Colonic mucosa (tissue), 4 donors: ENCODE results near the gene SLC35G6. TPM values are rescaled to one million over a fixed set of nuclear protein-coding genes. Genes with fewer than 3 reads are reported as not detected.
A peak's percentile ranks its signal among the peaks of the same experiment; 100 is the strongest.
"Not testable (repeated sequence)": the region's sequence is repeated elsewhere in the genome, so short reads cannot be mapped to it uniquely, and the experiment has no call there.

Experiments used
- DNase-seq: peaks from one replicate; pipeline ENCODE4 v3.0.0-alpha.2; 2020
- H3K27ac ChIP-seq: fragments of 200-600 bp; one replicate; pipeline ENCODE4 v1.8.0; 2021
- H3K27me3 ChIP-seq: fragments of 200-600 bp; one replicate; pipeline ENCODE4 v1.8.0; 2021
- H3K36me3 ChIP-seq: fragments of 200-600 bp; one replicate; pipeline ENCODE4 v1.8.0; 2021
- H3K4me1 ChIP-seq: fragments of 200-600 bp; one replicate; pipeline ENCODE4 v1.8.0; 2021; ENCODE audit warnings: mild to moderate bottlenecking
- H3K4me3 ChIP-seq: fragments of 200-600 bp; one replicate; pipeline ENCODE4 v1.8.0; 2021
- H3K9ac ChIP-seq, 2 donors: one replicate each; pipeline ENCODE4 v1.7.0; 2013; ENCODE audit warnings: control low read depth in 2 of 2, low read depth in 2 of 2, low read length in 2 of 2
- H3K9me3 ChIP-seq: fragments of 200-600 bp; one replicate; pipeline ENCODE4 v1.8.0; 2021
- intact Hi-C: fragments of 100-400 bp; cut with DNase I; formaldehyde crosslinking; loops from one replicate; pipeline ENCODE4 v1.14.1; 2022
- total RNA-seq, 2 donors: library from RNA; stranded (reverse); fragmentation: NEBNext Ultra II Directional in 1 of 2; extraction: Animal tissue kit (Norgen Biotek cat#: 25700) in 1 of 2; gene quantifications; one replicate each; pipeline ENCODE4 v1.2.1, GENCODE V29; 2021
- TF ChIP-seq, protein P1 (sequence below): fragments of 200-600 bp; IDR thresholded peaks from one replicate; pipeline ENCODE4 v1.8.0; 2022; ENCODE audit warnings: antibody characterized with exemption, mild to moderate bottlenecking
- donor health status: healthy.
- donor health status: DM: no; HTN: no; CAD: no.
- donor health status: DM: no; HTN: no; CAD: no.

Gene SLC35G6
- total RNA-seq, 2 donors from 2014 or later = not detected

DNA sequence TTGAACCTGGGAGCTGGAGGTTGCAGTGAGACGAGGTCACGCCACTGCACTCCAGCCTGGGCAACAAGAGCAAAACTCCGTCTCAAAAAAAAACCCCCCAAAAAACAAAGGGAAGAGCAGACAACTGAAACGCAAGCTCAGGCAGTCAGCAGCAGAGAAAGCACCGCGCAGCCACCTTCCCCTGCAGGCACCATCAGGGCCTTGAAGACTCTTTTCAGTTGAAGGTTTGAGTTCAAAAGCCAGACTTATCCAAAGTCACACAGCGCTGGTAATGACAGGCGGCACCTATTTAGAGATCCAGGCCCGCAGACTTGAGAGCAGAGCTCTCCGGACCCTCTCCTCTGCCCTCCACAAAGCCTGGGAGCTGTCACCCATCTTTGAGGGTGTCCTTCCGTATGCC is 13.0 kb upstream of the SLC35G6 start:
- Histone ChIP-seq H3K27me3 (no peaks in the 10 kb centered on the region), H3K4me1 (no peaks in the 10 kb centered on the region), H3K4me3 (no peak overlapping the region), H3K27ac (no peak overlapping the region), H3K9me3 (no peaks in the 10 kb centered on the region), H3K9ac (no peak overlapping the region), H3K36me3 (no peaks in the 10 kb centered on the region)
- DNase-seq = no peak
- intact Hi-C loops = no loop called here
- TF ChIP-seq, protein P1, sequence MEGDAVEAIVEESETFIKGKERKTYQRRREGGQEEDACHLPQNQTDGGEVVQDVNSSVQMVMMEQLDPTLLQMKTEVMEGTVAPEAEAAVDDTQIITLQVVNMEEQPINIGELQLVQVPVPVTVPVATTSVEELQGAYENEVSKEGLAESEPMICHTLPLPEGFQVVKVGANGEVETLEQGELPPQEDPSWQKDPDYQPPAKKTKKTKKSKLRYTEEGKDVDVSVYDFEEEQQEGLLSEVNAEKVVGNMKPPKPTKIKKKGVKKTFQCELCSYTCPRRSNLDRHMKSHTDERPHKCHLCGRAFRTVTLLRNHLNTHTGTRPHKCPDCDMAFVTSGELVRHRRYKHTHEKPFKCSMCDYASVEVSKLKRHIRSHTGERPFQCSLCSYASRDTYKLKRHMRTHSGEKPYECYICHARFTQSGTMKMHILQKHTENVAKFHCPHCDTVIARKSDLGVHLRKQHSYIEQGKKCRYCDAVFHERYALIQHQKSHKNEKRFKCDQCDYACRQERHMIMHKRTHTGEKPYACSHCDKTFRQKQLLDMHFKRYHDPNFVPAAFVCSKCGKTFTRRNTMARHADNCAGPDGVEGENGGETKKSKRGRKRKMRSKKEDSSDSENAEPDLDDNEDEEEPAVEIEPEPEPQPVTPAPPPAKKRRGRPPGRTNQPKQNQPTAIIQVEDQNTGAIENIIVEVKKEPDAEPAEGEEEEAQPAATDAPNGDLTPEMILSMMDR = no peak

DNA sequence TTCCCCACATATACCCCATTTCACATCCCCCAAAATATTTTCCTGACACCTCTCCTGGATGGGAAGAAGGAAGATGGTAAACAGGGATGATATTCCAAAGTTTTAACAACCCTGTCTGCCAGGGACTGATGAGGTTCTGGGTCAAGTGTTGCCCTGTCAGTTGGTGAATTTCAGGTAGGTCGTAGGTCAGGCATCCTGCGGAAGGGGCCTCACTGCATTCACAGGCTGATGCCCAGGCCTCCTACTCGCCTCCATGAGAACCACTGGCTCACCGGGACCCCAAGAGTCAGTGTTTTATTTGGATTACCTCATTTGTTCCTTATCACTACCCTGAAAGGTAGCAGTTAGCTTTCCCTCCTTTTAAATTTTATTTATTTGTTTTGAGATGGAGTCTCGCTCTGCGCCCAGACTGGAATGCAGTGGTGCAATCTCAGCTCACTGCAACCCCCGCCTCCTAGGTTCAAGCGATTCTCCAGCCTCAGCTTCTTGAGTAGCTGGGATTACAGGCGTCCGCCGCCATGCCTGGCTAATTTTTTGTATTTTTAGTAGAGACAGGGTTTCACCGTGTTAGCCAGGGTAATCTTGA is 12.3 kb upstream of the SLC35G6 start:
- no peak for DNase-seq
- Histone ChIP-seq H3K36me3 (no peaks in the 10 kb centered on the region), H3K9me3 (no peaks in the 10 kb centered on the region), H3K4me1 (no peaks in the 10 kb centered on the region), H3K27ac (no peak overlapping the region), H3K27me3 (no peaks in the 10 kb centered on the region), H3K4me3 (no peak overlapping the region), H3K9ac (no peak overlapping the region)
- TF ChIP-seq, protein P1 = no peak
- intact Hi-C loops = no loop called here

DNA sequence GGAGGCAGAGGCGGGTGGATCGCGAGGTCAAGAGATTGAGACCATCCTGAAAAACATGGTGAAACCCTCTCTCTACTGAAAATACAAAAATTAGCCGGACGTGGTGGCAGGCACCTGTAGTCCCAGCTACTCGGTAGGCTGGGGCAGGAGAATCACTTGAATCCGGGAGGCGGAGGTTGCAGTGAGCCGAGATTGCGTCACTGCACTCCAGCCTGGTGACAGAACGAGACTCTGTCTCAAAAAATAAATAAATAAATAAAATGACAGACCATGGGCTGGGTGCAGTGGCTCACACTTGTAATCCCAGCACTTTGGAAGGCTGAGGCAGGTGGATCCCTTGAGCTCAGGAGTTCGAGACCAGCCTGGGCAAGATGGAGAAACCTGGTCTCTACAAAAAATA is 11.4 kb upstream of the SLC35G6 start:
- H3K36me3 ChIP-seq, H3K27me3 ChIP-seq, intact Hi-C loops, H3K9me3 ChIP-seq, H3K4me1 ChIP-seq, H3K9ac ChIP-seq, DNase-seq, H3K27ac ChIP-seq, H3K4me3 ChIP-seq: not testable (repeated sequence)

DNA sequence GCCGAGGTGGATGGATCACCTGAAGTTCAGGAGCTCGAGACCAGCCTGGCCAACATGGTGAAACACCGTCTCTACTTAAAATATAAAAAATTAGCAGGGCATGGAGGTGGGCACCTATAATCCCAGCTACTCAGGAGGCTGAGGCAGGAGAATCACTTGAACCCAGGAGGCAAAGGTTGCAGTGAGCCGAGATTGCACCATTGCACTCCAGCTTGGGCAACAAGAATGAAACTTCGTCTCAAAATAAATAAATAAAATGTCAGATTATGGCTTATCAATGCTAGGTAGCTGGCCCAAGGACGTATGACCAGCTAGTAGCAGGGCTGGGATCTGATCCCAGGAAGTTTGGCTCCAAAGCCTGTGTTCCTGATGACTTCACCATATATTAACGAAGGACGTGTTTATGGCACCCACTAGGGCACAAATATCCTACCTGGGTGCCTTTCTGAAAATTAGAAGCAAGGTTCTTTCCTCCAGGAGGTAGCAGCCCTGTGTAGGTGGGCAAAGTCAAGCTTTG is 10.7 kb upstream of the SLC35G6 start:
- intact Hi-C loops, H3K27me3 ChIP-seq, H3K27ac ChIP-seq, H3K4me3 ChIP-seq, H3K9ac ChIP-seq, DNase-seq, H3K9me3 ChIP-seq, H3K4me1 ChIP-seq, H3K36me3 ChIP-seq: not testable (repeated sequence)

DNA sequence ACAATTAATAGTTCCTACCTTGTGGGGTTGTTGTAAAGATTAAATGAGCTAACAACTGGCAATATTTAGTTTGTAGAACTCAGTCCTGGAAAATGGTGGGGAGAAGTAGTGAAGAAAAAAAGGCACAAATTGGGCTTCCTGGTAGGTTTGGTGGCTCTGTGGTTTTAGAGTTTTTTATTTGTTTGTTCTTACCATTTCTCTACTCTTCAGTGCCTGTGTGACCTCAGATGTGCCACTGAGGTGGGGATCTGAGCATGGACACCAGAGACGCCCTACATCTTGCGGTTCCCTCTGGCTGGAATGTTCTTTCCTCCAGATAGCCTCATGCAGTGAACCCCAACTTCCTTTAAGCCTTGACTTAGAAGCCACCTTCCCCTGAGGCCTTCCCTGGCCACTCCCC is 9.5 kb upstream of the SLC35G6 start:
- Histone ChIP-seq H3K4me3 (no peak overlapping the region), H3K9me3 (no peaks in the 10 kb centered on the region), H3K4me1 (no peaks in the 10 kb centered on the region), H3K36me3 (no peaks in the 10 kb centered on the region), H3K9ac (no peak overlapping the region), H3K27ac (no peak overlapping the region), H3K27me3 (no peaks in the 10 kb centered on the region)
- TF ChIP-seq, protein P1 = no peak
- no peak for DNase-seq
- intact Hi-C loops = no loop called here

DNA sequence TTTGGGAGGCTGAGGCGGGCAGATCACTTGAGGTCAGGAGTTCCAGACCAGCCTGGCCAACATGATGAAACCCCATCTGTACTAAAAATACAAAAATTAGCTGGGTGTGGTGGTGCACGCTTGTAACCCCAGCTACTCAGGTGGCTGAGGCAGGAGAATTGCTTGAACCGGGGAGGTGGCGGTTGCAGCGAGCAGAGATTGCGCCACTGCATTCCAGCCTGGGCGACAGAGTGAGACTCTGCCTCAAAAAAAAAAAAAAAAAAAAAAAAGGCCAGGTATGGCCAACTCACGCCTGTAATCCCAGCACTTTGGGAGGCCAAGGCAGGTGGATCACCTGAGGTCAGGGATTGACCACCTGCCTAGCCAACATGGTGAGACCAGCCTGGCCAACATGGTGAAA is 6.5 kb upstream of the SLC35G6 start:
- H3K4me1 ChIP-seq, intact Hi-C loops, H3K9ac ChIP-seq, H3K4me3 ChIP-seq, H3K9me3 ChIP-seq, DNase-seq, H3K27ac ChIP-seq, H3K36me3 ChIP-seq, H3K27me3 ChIP-seq: not testable (repeated sequence)

DNA sequence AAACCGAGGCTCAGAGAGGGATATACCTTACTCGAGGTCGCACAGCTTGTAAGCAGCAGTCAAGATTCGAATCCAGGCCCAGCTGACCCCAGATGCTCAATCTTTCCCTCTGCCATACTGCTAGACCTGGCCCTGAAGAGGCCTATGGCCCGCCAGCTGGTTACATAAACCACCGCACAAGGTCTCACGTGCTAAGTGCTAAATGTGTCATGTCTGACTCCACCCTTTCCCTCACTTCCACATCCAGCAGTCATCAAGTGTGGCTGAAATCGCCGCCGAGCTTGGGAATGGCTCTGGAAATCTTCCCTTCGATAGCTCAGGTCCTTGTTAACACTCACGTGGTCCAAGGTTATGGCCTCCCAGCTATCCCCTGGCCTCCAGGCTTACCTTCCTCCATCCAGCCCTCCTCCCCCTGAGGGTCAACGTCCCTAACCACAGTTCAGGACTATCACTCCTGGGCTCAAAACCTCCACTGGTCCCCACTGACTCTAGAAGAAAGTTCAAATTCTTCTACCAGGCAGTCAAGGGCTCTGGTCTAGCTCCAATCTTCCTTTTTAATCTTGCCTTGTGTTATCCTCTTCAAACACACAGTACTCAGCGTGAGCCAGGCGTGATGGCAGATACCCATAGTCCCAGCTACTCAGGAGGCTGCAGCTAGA is 5.4 kb upstream of the SLC35G6 start:
- Histone ChIP-seq H3K4me3 (no peak overlapping the region), H3K27ac (no peak overlapping the region), H3K27me3 (no peaks in the 10 kb centered on the region), H3K4me1 (peaks cover 4% of the 10 kb centered on the region), H3K9me3 (no peaks in the 10 kb centered on the region), H3K9ac (peak overlapping the region in 1 of 2 donors; percentile 14), H3K36me3 (no peaks in the 10 kb centered on the region)
- DNase-seq = peak; percentile 32
- intact Hi-C loops = no loop called here
- TF ChIP-seq, protein P1 = no peak
